ENCODE data around the gene P4HA1.
"Not testable (repeated sequence)": the region's sequence is repeated elsewhere in the genome, so short reads cannot be mapped to it uniquely, and the experiment has no call there.

P4HA1 gene

DNA sequence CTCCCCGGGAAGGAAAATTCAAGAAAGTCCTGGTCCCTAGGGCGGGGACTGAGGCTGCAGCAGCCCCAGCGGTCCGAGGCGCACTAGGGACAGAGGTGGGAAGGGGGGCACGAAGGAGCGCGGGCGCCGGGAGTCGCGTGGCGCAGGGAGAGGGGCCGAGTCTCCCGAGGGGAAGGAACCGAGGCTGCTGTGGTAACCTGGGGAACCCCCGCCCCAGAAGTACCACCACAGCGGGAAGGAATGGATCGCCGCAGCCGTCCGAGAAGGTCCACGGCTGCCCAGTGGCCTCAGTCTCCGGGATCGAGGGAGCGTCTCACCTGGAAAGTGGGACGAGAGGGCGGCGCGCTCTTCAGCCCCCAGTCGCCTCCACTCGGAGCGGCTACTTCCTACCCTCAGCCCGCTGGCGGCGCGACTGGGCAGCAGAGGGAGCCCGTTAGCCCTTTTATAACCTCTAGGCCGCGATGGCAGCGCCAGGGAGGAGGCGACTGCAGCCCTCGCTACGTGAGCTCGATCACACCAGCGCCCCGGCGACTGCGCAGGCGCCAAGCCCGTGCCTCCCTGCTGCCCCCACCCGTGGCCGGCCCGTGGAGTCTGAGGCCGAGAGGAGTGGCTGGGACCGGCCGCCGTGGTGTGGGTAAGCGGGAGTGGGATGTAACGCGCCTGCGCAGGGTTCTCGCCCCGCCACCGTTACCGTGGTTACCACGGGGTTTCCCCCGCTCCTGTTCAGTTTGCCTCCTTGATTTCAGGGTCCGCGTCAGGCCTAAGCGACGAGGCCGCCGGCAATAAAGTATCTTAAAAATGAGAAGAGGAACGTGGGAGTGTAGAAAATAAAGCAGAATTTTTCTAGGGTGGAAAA is at the start of gene P4HA1:
TSS of gene P4HA1 (minus strand) at position 418 of the 856 bp plus-strand sequence. CDS start 21,983 bp downstream, outside the sequence.
- peak; percentile 99 to 100 for DNase-seq

DNA sequence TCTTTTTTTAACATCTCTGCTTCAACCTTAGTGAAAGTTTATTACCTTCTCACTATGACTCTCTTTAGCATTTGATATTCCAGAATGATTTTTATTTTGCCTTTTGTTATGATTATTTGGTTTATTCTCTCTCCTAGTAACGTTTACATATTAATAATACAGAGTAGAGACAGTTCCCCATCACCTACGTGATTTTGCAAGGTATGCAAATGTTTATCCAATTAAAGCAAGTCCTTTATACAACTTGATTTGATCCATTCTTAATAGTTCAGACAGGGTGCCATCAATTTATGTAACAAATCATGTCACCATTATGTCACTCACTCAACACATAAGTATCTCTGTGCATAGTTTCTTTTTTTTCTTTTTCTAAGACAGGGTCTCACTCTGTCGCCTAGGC is 44.9 kb upstream of the P4HA1 start:
- DNase-seq: no peak

DNA sequence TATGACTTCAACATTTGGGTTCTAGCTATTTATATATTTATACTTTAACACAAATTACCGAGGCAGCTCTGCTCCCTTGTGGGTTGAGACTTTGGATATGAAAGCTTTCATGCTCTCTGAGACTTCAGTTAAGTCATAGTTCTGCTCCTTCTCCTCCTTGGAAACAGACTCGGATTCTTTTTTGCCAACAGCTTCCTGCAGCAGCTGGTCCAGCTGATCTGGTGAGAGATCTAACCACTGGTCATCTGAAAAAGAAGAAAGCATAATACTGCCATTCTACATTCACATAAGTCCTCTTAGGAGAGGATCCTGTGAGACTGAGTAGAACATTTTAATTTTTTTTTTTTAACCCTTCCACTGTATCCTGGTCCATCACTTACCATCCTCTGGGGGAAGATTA is 42.6 kb upstream of the P4HA1 start:
- DNase-seq: no peak

DNA sequence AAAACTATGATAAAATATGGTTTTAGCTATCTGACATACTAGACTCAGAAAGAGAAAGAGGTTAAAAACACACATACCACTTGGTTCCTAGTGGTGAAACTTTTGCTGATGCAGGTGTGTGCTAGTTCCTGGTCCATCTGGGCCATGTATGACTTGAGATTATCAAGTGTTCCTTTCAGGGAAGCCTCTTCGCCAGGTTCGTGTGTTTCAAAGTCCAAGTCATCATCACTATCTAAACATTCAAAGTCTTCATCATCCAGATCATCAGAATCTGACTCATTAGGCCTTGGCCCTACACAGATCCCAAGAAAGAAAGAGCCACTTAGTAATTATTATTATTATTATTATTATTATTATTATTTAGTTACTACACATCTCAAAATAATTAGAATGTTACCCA is 40.0 kb upstream of the P4HA1 start:
- DNase-seq: no peak

DNA sequence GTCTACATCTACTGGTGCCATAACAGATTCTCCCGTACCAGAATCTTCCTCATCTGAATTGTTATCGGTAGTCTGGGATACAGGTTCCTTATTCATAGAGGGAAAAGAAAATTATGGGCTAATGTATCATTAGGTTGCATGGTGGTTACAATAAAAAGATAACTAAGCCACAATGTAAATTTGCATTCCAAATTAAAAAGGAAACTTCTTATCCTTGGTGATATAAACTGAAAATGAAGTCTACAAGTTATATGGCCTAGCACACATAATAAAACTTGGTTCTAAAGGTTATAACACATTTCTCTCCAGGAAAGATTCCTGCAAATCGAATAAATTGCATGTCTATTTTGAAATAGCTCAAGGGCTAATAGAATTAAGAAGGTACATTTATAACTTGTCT is 38.1 kb upstream of the P4HA1 start:
- no peak for DNase-seq

DNA sequence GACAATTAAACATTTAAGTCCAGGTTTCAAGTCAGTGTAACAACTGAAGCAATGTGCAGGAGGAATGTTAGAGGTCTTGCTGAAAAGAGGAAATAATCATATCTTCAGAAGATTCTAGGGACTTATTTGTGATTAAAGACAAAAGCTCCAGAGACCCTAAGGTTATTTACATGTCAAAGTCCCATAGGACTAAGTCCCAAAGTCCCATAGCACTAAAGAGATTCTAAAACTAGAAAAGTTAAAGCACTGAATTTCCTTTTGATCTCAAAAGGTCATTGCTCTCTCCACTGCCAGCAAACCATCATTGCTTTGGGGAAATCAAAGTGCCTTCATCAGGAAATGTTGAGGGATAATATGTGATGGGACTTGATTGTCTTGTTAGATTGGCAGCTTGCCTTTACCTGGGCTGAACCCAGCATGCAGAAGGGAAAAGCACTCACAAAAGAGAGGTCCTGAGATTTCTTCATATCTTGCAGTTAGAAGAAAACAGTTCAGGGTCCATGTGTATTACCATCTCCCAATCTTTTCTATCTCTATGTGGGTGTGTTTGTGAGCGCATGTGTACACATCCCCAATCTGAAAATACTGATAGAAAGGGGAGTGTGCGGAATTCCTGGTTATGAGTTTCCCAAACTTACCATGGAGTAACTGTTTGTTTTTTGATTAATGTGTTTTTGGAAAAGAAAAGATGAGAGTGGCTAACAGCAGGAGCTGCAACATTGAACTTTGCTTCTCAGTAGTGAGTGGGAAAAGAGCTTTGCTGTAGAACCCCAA is 35.4 kb upstream of the P4HA1 start:
- no peak for DNase-seq

DNA sequence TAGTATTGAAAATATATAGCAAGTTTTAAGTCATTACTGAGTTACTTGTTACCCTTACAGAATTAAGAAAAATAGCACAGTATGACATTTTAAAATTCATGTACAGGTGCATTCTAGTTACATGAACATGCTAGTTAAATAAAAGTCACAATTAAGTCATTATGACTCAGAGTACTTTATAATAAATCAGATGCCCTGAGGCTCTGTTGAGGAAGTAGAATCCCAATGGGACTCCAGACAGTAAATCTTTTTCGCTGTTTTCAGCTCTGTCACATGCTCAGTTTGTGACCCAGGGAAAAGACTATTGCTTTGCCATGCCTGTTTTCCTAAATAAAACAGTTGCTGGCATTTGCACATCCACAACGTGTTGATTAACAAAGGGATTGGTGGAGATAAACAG is 34.6 kb upstream of the P4HA1 start:
- DNase-seq: no peak

DNA sequence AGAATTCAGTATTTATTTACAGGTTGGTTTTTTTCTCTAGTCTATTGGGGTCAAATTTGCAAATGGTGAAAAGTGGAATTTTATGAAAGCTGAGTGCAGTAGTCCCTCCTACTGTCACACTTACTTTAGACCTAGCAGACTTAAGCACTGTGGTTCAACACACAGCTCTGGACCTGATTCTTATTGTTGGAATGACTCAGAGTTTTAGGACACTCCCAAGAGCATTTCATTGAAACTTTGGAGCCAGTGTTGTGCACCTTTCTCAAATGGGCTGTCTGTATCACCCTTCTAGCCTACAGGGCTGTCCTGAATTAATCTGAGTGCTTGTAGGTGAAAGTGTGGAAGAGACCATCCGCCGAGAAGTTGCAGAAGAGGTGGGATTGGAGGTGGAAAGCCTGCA is 29.7 kb upstream of the P4HA1 start:
- DNase-seq: no peak

DNA sequence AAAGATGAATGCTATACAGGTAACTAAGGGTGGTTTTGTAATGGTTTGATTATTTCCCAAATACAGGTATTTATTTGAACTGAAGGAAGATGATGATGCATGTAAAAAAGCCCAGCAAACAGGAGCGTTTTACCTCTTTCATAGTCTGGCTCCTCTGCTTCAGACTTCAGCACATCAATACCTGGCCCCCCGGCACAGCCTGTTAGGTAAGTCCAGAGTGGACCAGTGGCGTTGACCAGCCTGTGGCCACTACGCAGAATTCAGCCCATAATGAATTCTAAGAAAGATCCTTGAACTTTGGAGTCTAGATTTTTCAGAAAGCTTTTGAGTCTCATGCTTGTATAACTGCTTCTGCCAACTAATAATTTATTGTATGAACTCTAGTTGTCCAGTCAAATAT is 23.3 kb upstream of the P4HA1 start:
- DNase-seq: no peak

DNA sequence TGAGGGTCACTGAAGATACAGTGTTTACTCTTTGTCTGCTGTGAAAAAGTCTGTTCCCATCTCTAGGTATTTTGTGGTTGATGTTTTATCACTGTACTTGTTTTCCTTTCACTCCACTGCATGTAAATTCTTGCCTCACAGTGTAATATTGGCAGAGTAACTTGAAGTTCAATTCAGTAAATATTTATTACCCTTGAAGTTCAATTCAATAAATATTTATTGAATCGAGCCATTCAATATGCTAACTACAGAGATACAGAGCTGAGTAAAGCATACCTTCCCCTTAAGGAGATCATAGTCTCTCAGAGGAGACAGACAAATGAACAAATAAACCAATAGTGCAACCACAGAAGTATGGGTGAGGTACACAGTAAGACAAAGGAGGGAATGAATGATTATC is 22.8 kb upstream of the P4HA1 start:
- no peak for DNase-seq

DNA sequence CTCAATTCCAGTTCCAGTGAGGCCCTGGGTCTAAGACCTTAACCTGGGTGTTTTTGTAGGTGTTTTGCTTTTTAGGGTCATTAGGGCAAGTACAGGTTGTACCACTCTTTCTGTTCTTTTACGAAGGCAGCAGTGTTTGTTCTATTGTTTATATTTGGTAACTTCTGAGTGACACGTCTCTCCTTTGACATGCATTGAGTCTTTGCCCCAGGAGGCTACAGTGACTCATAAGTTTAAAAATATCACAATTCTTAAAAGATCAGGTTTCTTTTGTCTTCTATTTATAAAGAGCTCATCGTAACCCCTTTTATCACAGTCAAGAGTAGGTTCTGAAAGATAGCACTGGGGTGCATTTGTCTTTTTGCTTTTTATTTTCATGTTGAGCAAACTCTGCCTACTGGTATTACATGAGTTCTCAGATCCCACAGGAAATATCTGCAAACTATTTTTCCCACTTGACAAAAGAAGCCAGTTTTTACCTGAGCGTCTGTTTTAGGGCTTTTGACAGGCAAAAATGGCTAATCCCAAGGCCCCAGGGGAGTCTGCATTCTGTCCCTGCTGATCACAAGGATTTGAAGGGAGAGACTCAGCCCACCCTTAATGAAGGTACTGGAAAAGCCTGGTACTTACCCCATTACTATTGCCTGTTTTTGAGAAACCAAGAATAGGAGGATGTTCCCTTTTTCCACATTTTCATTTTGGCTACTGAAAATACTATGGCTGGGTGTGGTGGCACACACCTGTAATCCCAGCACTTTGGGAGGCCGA is 21.5 kb upstream of the P4HA1 start:
- no peak for DNase-seq

DNA sequence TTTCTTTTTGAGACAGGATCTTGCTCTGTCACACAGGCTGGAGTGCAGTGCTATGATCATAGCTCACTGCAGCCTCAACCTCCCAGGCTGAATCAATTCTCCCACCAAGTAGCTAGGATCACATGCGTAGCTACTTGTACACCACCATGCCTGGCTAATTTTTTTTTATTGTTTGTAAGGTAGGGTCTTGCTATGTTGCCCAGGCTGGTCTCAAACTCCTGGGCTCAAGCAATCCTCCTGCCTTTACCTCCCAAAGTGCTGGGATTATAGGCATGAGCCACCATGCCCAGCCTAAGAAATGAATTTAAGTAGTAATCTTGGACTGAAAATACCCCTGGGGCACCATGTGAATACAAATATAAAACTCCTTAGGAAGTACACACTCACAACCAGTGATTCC is 19.4 kb upstream of the P4HA1 start:
- no peak for DNase-seq

DNA sequence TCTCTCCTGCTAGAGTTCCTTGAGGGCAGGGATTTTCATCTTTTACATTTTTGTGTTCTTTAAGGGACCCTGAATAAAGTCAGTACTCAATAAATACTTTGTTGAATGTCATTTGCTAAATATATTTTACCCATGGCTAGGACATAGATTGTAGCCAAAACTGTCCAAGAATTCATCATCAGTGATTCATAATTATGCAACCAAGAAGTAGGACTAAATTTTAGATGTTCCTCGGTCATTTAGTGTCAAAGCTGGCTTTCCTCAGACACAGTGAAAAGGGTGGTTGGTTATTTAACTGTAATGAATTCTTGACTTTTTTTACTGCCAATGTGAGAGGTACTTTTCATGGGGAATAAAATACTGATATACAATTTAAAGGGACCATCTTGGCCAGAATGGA is 16.9 kb upstream of the P4HA1 start:
- DNase-seq: no peak

DNA sequence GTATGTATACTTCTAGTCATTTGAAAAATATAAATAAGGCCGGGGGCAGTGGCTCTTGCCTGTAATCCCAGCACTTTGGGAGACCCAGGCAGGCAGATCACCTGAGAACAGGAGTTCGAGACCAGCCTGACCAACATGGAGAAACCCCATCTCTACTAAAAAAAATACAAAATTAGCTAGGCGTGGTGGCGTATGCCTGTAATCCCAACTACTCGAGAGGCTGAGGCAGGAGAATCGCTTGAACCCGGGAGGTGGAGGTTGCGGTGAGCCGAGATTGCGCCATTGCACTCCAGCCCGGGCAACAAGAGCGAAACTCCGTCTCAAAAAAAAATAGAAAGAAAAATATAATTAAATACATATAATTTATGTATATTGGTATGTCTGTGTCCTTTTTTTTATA is 15.4 kb upstream of the P4HA1 start:
- DNase-seq: not testable (repeated sequence)

DNA sequence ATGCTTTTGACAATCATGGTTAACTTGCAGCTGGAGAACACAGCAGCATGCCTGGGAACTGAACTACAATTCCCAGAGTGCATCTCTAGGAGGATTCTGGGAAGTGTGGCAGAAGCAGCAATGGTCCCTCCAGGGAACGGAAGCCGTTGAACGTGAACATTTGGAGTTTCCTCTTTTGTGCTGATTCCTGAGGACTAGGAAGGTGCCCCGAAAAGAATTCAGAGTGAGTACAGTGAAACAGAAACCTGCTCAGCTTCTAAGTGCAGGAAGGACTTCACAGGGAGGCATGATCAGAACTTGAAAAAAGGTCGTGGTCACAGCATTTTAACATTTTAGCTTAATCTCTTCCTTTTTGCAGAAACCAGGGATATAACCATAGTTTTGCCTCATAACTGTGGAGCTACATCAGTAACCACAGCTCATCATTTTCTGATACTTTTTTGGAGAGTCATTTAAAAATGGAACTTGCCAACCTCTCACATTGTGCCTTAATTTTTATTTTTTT is 13.7 kb upstream of the P4HA1 start, which contains the start of gene NUDT13:
TSS of gene NUDT13 (plus strand) at position 111 of the 505 bp plus-strand sequence. CDS start 3,911 bp downstream, outside the sequence.
- DNase-seq: peak; percentile 61 to 73

DNA sequence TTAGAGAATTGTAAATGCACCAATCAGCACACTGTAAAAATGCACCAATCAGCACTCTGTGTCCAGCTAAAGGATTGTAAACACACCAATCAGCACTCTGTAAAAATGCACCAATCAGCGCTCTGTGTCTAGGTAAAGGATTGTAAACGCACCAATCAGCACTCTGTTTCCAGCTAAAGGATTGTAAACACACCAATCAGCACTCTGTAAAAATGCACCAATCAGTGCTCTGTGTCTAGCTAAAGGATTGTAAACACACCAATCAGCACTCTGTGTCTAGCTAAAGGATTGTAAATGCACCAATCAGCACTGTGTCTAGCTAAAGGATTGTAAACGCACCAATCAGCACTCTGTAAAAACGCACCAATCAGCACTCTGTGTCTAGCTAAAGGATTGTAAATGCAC is 12.6 kb upstream of the P4HA1 start:
- DNase-seq: not testable (repeated sequence)

DNA sequence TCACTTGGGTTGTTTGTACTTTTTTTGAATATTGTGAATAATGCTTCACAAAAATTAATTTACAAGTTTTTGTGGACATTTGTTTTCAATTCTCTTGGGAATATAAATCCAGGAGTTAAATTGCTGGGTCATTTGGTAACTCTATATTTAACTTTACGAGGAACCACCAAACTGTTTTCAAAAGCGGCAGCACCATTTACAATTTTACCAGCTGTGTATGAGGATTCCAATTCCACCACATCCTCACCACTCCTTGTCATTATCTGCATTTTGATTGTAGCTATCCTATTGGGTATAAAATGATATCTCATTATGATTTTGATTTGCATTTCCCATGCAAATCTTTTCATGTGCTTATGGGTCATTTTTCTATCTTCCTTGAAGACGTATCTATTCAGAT is 9.6 kb upstream of the P4HA1 start:
- DNase-seq: no peak

DNA sequence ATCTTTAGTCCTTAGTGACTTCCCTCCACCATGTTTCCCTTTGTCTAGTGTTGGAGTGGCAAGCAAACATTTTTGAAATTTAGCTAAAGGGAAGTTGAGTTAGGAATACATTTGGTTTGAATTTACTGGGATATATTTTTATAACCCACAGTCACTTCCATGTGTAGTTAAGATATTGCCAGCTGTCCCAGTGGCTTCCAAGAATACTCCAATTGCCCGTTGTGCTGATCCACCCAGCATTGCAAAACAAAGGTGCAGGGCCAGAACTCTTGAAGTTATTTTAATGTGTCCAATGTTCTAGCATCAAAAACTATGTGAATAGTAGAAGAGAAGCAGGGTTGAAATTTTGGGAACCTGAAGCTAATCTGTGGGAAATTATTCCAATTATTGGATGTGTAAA is 2.5 kb upstream of the P4HA1 start:
- DNase-seq: no peak

DNA sequence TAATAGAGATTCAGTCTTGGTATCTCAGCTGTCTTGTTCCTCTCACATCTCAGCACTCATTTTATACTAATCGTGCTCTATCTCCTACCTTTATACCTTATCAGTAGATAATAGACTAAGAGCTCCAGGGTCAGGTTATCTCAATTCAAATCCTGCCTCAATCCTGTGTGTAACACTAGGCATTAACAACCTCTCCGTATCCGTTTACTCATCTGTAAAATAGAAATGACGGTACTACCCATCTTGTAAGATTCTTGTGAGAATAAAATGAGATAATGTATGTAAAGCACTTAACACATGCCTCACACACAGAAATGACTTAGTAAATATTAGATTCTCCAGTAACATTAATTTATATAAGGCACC is 622 bp upstream of the P4HA1 start:
- DNase-seq: no peak

DNA sequence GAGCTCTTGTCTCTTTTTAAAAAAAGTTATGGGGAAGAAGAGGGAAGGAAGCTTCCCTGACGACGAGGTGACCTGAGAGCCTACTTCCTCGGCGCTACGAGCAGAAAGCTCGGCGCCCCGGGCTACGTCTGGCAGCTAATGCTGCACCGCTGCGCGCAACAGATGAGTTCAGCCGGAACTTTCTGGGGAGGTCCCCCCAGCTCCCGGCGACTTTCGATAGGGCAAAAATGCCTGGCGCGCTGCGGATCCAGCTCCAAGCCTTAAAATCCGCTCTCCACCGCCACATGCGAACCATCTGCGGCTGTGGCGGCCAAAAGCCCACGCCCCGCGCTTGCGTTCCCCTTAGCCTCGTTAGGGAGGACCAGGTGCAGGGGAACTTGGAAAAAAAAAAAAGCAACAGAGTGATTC is 621 bp downstream of the P4HA1 start:
- peak; percentile 69 to 72 for DNase-seq

DNA sequence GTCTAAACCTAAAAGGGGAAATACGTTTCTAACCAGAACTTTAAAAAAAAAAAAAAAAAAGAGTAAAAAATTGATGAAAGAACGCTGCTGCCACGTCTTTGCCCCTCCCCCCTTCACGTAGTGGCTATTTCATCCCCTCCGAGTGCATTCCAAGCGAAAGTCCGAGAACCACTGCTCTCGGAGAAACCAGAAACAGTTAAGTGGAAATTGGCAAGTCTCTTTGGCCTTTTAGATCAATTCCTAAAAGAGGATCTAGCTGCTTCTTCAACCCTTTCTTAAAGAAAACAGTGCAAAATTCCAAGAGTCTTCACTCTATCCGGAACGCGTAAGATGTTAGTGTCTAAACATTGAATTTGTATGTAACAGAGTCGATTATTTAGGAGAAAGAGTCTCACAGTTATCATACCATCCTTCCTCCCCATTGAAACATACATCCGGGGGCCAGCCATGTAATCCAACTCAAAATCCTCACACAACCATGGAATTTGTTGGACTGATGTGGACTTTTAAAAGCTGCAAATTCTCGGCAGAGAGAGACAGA is 1.1 kb downstream of the P4HA1 start:
- peak; percentile 52 to 56 for DNase-seq

DNA sequence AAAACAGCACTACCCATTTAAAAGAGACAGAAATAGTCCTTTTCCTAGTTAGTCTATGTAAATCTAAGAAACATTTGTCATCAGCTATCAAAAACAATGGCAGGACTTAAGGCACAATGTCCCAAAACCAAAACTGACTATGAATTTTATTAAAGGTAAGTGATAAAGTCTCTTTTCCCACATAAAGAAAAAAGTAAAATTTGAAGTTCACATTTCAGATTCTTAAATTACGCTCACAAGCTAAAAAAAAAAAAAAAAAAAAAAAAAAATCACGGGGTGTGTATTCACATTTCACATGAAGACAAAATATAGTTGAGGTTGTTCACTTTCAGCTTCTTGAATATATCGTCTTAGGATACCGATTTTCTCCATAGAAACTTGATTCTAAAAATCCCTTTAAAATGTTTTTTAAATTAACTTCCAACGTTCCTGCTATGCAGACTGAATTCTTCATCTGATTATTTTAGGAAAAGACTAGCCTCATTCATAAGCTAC is 1.6 kb downstream of the P4HA1 start:
- DNase-seq: no peak

Measured in CD4-positive, alpha-beta T cell treated with Interleukin-1 beta for 1 hour (primary cell).